NCI-H510A (cell line): Measurements from ENCODE around the gene ZFP91.

ENCODE experiments used
- DNase-seq: peaks from one replicate; lab custom pipeline; 2025; lab: John Stamatoyannopoulos, UW

ZFP91 gene

DNA sequence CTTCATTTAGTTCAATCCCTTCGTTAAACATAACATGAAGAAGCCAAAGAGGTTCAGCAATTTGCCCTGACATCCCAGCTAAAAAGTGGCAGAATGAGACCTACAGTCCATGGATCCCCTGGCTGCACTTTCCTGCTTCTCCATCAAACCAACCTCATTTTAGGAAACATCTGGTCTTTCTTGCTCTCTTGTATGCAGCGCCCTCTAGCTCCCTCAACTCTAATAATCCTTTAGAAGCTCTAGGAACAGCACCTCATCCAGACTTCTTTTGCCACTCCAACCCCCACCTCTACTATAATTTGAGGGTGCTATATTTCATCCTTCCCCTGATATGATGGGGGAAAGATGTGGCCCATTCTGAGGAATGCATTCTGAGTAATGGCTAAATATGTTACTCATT lies 51.0 kb downstream of the ZFP91 start:
- DNase-seq = no peak

DNA sequence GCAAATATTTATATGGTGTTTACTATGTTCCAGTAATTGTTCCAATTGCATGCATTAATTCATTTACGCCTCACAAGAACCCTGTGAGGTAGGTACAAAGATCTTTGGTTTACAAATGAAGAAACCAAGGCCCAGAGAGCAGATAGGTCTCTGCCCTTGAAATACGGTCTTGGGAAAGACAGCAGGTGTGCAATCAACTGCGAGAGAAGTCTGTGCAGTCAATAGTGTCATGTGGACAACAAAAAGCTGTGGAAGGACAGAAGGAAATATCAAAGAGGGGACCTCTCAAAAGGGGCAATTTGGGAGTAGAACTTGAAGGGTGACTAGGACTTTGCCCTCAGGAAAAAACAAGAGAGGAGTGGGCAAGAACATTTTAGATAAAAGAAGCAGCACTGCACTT lies 52.5 kb downstream of the ZFP91 start:
- no peak for DNase-seq

- DNase-seq = no peak
Measured at GRCh38 chr11:58632510-58632909, 53.6 kb downstream of the ZFP91 start.

GRCh38 chr11:58636587-58636986 lies 57.7 kb downstream of the ZFP91 start:
- no peak for DNase-seq

DNA sequence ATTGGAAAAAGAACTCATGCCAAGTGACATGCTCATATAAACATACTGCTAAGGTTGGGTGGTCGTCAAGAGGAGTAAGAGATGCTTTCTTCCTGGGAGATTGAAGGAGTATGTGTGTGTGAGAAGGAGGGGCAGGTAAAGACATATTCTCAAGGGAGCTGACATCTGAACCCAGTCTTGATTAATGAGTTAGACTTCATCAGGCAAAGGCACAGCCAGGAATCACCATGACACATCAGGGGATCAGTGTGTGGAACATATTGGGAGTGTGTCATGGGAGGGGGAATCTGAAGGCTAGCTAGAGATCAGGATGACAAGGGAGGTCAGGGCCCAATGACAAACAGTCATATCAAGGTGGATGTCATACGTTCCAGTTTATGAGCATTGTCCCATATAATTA lies 58.5 kb downstream of the ZFP91 start:
- DNase-seq = no peak

GRCh38 chr11:58639103-58639502 lies 60.2 kb downstream of the ZFP91 start:
- no peak for DNase-seq

DNA sequence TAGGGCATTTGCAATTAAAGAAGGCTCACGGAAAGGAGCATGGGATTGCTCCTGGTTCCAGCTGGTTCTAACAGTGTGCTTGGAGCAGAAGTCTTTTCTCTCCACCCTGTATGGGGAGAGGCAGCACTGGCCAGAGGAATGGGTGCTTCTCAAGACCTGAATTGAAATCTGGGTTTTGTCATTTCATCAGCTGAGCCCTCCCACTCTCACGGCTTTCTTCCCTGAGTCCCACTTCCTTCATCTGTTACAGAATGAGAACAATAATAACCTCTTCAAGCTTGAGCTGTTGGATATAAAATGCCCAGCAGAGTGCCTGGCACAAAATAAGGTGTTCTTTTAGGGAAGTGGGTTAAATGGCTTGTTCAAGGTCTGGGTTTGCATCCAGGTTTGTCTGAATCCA lies 60.8 kb downstream of the ZFP91 start:
- DNase-seq = no peak

- DNase-seq = no peak
Measured at GRCh38 chr11:58640386-58641023, 61.6 kb downstream of the ZFP91 start.

GRCh38 chr11:58641341-58641740 lies 62.5 kb downstream of the ZFP91 start:
- DNase-seq = no peak

DNA sequence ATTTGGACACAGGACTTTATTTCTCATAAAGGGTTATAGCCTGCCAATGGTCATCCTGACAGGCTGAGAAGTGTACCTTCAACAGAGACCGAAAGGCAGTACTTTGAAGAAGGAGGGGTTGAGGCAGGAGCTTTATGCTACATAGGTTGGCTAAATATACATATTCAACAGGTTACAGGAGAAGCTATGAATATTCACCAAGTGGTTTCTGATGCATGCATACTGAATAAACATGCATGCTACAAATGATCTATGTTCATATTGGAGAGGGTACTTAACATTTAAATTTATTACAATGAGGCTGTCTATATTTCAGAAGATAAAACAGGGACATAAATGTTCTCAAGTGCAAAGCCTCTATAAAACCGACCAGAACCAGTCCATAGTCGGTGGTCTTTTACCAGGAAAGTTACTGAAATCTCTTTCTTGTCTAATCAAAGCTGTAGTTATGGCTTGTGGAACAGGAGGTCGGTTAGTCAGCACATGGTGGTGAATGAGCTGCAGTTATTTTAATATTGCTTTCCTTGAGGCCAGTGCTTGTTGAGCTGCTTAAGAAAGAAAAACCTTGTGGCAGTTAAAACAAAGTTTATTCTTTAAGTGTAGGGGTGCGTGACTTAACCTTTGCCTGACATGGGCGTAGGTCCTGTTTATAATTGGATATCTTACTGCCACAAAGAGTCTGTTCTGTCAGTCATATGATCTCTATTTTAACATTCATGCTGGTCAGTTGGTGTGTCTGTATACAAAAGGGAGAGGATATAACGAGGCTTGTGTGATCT lies 63.1 kb downstream of the ZFP91 start:
- no peak for DNase-seq

- DNase-seq = no peak
Measured at GRCh38 chr11:58645854-58646253, 67.0 kb downstream of the ZFP91 start.

DNA sequence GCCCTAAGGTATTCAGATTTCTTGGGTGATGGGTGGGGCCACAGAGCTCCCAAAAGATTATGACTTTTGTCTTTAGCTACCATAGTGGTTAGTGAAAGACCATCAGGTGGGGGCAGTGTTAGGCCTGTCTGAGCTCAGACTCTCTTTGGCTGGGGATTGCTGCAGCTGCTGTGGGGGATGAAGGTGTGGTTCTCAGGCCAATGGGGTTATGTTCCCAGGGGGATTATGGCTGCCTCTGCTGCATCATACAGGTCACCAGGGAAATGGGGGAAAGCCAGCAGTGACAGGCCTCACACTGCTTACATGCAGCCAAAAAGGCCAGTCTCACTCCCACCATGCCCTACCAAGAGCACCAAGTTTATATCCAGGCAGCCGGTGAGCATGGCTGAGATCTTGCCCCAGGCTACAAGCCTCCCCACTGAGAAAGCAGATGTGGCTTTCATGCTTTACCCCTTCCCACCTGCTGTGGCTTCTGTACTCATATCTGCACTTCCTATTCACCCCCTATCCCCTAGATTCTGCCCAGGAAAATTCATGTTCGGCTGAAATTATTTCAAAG lies 68.4 kb downstream of the ZFP91 start:
- no peak for DNase-seq

- no peak for DNase-seq
Measured at GRCh38 chr11:58647866-58648265, 69.0 kb downstream of the ZFP91 start.

DNA sequence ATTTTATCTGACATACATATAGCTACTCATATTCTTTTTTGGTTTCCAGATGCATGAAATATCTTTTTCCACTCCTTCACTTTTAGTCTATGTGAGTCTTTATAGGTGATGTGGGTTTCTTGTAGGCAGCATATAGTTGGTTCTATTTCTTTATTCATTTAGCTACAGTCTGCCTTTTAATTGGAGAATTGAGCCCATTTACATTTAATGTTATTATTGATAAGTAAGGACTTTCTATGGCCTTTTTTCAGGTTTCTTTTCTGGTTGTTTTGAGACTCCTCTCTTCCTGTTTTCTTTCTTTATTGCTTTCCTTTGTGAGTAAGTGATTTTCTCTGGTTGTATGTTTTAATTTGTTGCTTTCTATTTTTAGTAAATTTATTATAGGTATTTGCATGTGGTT lies 70.8 kb downstream of the ZFP91 start:
- DNase-seq = no peak

GRCh38 chr11:58650496-58650895 lies 71.6 kb downstream of the ZFP91 start:
- DNase-seq = no peak

DNA sequence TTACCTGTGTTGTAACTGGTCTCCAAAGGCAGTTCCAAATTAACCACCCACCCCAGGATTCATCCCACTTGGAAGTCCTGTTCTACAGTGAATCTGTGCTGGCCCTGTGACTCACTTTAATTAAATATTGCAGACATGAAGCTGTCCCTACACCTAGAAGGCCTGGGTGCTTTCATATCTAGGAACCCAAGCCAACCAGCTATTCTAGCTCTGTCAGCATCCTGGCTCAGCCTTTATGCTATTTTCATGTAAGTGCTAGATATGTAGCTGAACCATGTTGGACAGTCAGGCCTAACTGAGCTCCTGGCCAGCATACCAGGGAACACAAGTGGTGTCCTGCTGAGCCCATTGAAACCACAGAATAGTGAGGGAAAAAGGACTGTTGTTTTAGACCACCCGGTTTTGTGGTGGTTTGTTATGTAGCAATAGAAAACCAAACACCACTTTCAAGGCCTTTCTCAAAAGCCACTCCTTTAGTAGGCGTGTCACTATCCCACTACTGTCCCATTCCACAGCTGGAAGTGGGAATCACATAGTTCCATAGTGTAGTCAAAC lies 73.9 kb downstream of the ZFP91 start:
- DNase-seq = no peak

- DNase-seq = peak; percentile 27
Measured at GRCh38 chr11:58654079-58654907, 75.4 kb downstream of the ZFP91 start.

GRCh38 chr11:58654908-58655296 lies 76.0 kb downstream of the ZFP91 start:
- DNase-seq = no peak

DNA sequence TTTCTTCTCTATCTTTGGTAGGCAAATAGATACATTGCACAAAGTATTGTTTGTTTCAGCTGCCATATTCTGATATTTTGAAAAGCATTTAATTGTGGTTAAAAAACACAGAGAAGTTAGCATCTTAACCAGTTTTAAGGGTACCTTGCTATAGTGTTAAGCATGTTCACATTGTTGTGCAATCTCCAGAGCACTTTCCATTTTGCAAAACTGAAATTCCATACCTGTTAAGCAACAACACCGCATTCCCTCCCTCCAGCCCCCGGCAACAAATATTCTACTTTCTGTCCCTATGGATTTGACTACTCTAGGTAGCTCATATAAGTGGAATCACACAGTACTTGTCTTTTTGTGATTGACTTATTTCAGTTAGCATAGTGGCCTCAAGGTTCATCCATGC lies 77.5 kb downstream of the ZFP91 start:
- no peak for DNase-seq

DNA sequence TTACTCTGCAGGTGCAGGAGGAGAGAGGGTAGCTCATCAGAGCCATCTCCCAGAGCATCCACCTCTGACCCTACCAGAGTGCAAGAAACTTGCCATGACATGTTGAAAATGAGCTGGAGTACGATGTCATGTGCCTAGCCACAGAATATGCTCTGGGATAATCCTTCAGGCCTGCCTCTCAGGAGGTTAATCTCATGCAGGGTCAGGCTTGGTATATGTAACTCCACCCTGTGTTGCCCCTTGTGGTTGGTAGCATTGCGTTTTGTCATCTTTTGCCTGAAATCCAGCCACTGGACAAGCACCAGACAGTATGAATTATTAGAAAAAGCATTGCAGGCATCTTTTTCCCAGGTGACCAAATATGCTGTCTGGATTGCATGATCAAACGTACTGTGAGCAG lies 79.8 kb downstream of the ZFP91 start:
- DNase-seq = no peak

GRCh38 chr11:58659404-58659803 lies 80.5 kb downstream of the ZFP91 start:
- DNase-seq = no peak

GRCh38 chr11:58659910-58660570 lies 81.2 kb downstream of the ZFP91 start:
- DNase-seq = no peak
